GM12873 (cell line): ENCODE results near the gene OBI1.

Experiments
- TF ChIP-seq, protein P1 (sequence below): IDR thresholded peaks from 2 replicates; pipeline ENCODE4 v1.5.1; 2012; ENCODE audit warnings: low read depth, mild to moderate bottlenecking, moderate library complexity, low read length, control low read depth; ENCODE audit not compliant: insufficient read depth; ENCODE audit errors: missing control alignments

Gene OBI1

DNA sequence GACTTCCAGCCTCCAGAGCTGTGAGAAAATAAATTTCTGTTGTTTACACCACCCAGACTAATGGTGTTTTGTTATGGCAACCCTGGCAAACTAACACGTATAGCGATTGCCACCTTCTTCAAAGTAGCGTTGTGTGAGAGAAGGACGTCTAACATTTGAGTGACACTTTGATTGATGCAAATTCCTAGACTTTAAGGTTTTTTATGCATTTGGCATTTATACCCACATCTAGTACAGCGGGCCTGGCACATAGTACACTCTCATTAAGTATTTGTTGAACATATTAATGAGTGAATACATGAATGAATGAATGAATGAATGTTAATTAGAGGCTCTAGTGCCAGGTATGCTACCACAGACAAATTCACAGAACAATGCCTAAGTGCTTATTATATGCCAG, 92.3 kb downstream of the OBI1 start:
- TF ChIP-seq, protein P1, sequence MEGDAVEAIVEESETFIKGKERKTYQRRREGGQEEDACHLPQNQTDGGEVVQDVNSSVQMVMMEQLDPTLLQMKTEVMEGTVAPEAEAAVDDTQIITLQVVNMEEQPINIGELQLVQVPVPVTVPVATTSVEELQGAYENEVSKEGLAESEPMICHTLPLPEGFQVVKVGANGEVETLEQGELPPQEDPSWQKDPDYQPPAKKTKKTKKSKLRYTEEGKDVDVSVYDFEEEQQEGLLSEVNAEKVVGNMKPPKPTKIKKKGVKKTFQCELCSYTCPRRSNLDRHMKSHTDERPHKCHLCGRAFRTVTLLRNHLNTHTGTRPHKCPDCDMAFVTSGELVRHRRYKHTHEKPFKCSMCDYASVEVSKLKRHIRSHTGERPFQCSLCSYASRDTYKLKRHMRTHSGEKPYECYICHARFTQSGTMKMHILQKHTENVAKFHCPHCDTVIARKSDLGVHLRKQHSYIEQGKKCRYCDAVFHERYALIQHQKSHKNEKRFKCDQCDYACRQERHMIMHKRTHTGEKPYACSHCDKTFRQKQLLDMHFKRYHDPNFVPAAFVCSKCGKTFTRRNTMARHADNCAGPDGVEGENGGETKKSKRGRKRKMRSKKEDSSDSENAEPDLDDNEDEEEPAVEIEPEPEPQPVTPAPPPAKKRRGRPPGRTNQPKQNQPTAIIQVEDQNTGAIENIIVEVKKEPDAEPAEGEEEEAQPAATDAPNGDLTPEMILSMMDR: no peak
